ENCODE measurements around the gene DENND1A.

DNA sequence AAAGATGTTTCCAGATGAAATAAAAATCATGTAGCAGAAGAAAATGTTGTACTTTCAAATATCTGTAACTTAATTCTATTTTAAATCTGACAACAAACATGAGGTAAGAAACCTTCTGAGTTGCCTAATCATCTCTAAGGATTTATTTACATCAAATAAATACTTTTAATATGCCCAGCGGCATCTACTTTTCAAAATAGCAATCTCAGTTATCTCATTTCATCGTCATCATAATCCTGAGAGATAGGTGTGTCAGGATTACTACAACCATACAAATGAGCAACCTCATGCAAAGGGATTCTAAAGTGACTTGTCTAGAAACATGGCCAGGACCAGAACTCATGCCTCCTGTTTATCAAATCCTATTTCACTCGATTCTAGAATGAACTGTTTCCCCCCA is 49.5 kb downstream of the DENND1A start:
- no peak for TF ChIP-seq POLR2AphosphoS5 (IDR thresholded peaks at IDR 0.05; ENCODE audit: borderline replicate concordance, low read depth, low read length)
- no peak for TF ChIP-seq EZH2 (IDR thresholded peaks at IDR 0.05)
